CD4-positive, alpha-beta T cell (primary cell): Measurements from ENCODE around the gene PDE7B. TPM values are rescaled to one million over a fixed set of nuclear protein-coding genes. Genes with fewer than 3 reads are reported as not detected.

Experiments
- ATAC-seq: fragments of 200-7000 bp; cut with Tn5 transposase; one replicate; pipeline ENCODE4 v1.10.0; 2022; ENCODE audit warnings: mild to moderate bottlenecking; ENCODE audit not compliant: poor library complexity
- CTCF ChIA-PET: fragments of 350-600 bp; sonication (Branson Sonifier 250); formaldehyde crosslinking; loops from one replicate; lab custom pipeline; 2021; ENCODE audit warnings: antibody characterized with exemption, inconsistent platforms; lab: Charles Lee
- POLR2A ChIA-PET: fragments of 350-600 bp; sonication (Branson Sonifier 250); formaldehyde crosslinking; loops from one replicate; lab custom pipeline; 2021; ENCODE audit warnings: antibody characterized with exemption, inconsistent platforms; lab: Charles Lee
- DNase-seq, 14 experiments: peaks; one replicate each; pipeline ENCODE4 v3.0.0-alpha.2; 2013 to 2020; ENCODE audit warnings: mixed read lengths in 2 of 14
- H3K27ac ChIP-seq, 2 donors: one replicate each; pipeline versions ENCODE4 v1.5.1 to v1.7.0; 2013; ENCODE audit warnings: low read length in 2 of 2, low read depth in 1 of 2, mild to moderate bottlenecking in 1 of 2
- H3K27me3 ChIP-seq, 2 experiments: 1 replicate in 1 of 2; 2 replicates in 1 of 2; pipeline versions ENCODE4 v1.6.1 to v1.7.0; 2013; ENCODE audit warnings: low read length in 2 of 2, control low read depth in 1 of 2, mild to moderate bottlenecking in 1 of 2, moderate library complexity in 1 of 2; ENCODE audit not compliant: insufficient read depth in 2 of 2, control insufficient read depth in 1 of 2
- H3K36me3 ChIP-seq: one replicate; pipeline ENCODE4 v1.6.1; 2013; ENCODE audit warnings: low read length, control low read depth; ENCODE audit not compliant: insufficient read depth
- H3K4me1 ChIP-seq: one replicate; pipeline ENCODE4 v1.6.1; 2013; ENCODE audit warnings: low read length, control low read depth; ENCODE audit not compliant: insufficient read depth
- H3K4me3 ChIP-seq: one replicate; pipeline ENCODE4 v1.5.1; 2013; ENCODE audit warnings: mild to moderate bottlenecking, low read length, moderate library complexity
- H3K9me3 ChIP-seq, 2 experiments: 1 replicate in 1 of 2; 2 replicates in 1 of 2; pipeline versions ENCODE4 v1.6.1 to v1.7.0; 2013; ENCODE audit warnings: low read length in 2 of 2, mild to moderate bottlenecking in 2 of 2, control low read depth in 1 of 2, moderate library complexity in 1 of 2; ENCODE audit not compliant: control insufficient read depth in 1 of 2, insufficient read depth in 1 of 2
- H3K27ac Mint-ChIP-seq: one replicate; pipeline ENCODE4 v1.8.0; 2020; ENCODE audit warnings: mixed read lengths
- H3K27me3 Mint-ChIP-seq: one replicate; pipeline ENCODE4 v1.8.0; 2021; ENCODE audit warnings: mixed read lengths
- H3K36me3 Mint-ChIP-seq: one replicate; pipeline ENCODE4 v1.8.0; 2021; ENCODE audit warnings: low read depth, mixed read lengths
- H3K4me1 Mint-ChIP-seq: one replicate; pipeline ENCODE4 v1.8.0; 2021; ENCODE audit warnings: low read depth, mixed read lengths
- H3K4me3 Mint-ChIP-seq: one replicate; pipeline ENCODE4 v1.8.0; 2020; ENCODE audit warnings: mild to moderate bottlenecking, mixed read lengths
- H3K9me3 Mint-ChIP-seq: one replicate; pipeline ENCODE4 v1.8.0; 2020; ENCODE audit warnings: mixed read lengths
- intact Hi-C, 2 experiments: fragments of 100-400 bp; cut with DNase I in 1 of 2; cut with micrococcal nuclease in 1 of 2; formaldehyde crosslinking; loops; one replicate each; pipeline versions ENCODE4 v1.15.1 to v1.9.0; 2023 to 2025; cut with DNase I, micrococcal nuclease
- total RNA-seq, 174 experiments: library from RNA in 2 of 174; stranded (reverse) in 2 of 174; gene quantifications; one replicate each; pipeline ENCODE4 v1.2.3 and lab custom pipeline; 2021 to 2026
- TF ChIP-seq, protein P1 (sequence below): fragments of 200-600 bp; IDR thresholded peaks from one replicate; pipeline ENCODE4 v1.8.0; 2022; ENCODE audit warnings: antibody characterized with exemption, mild to moderate bottlenecking

PDE7B gene
- total RNA-seq, 2 experiments from 2014 or later, result 0.25 to 0.34 TPM

DNA sequence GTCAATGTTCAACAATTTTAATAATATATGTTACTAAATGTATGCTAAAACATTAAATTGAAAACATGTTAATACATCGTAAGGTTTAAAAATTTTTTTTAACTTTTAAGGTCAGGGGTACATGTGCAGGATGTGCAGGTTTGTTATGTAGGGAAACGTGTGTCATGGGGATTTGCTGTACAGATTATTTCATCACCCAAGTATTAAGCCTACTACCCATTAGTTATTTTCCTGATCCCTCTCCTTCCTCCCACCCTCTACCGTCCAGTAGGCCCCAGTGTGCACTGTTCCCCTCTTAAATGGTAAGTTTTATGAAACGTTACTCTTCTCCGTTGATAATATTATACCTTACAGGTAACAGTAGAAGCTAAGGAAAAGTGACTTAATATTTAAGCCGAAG, 15.8 kb downstream of the PDE7B start:
- Histone ChIP-seq H3K36me3 (no peaks in the 10 kb centered on the region), H3K4me1 (no peaks in the 10 kb centered on the region), H3K27me3 (no peaks in the 10 kb centered on the region), H3K27ac (no peak overlapping the region), H3K9me3 (no peaks in the 10 kb centered on the region), H3K4me3 (no peak overlapping the region)
- Mint-ChIP-seq H3K9me3 (peaks cover 2% of the 10 kb centered on the region), H3K36me3 (no peaks in the 10 kb centered on the region), H3K27ac (no peak overlapping the region), H3K27me3 (no peaks in the 10 kb centered on the region), H3K4me3 (no peak overlapping the region), H3K4me1 (no peaks in the 10 kb centered on the region)
- CTCF ChIA-PET, result interaction anchor here (1.3 kb wide), 1 partner anchor 14 kb away, joined by 3 read pairs; no protein-coding TSS in a partner anchor
- ATAC-seq (no peak), DNase-seq (no peak)
- POLR2A ChIA-PET, result interaction anchor here (0.6 to 1.6 kb wide), 2 partner anchors 8 to 13 kb away, joined by 4 to 9 read pairs; no protein-coding TSS in a partner anchor
- TF ChIP-seq, protein P1, sequence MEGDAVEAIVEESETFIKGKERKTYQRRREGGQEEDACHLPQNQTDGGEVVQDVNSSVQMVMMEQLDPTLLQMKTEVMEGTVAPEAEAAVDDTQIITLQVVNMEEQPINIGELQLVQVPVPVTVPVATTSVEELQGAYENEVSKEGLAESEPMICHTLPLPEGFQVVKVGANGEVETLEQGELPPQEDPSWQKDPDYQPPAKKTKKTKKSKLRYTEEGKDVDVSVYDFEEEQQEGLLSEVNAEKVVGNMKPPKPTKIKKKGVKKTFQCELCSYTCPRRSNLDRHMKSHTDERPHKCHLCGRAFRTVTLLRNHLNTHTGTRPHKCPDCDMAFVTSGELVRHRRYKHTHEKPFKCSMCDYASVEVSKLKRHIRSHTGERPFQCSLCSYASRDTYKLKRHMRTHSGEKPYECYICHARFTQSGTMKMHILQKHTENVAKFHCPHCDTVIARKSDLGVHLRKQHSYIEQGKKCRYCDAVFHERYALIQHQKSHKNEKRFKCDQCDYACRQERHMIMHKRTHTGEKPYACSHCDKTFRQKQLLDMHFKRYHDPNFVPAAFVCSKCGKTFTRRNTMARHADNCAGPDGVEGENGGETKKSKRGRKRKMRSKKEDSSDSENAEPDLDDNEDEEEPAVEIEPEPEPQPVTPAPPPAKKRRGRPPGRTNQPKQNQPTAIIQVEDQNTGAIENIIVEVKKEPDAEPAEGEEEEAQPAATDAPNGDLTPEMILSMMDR, result no peak
- intact Hi-C loops, result no loop called here

DNA sequence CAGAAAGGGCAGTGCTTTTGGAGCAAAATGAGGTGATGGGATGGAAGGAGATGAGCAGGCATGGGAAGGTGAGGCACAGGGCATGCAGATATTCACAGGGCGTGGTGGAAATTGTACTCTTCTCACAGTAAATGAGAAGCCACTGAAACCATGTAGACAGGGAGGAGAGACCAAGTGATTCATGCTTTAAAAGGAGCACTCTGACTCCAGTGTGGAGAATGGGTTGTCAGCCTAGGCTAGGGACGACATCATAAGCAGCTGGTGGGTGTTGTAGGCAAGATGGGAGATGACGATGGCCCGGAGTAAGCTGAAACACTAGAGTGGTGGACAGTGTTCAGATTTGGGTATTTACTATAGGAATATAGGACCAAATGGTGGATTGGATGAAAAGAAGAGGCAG, 18.4 kb downstream of the PDE7B start:
- H3K4me1 ChIP-seq, result no peaks in the 10 kb centered on the region
- ChIA-PET CTCF (no interaction called here), POLR2A (interaction anchor here (1.4 kb wide), 1 partner anchor 13 kb away, joined by 3 read pairs; no protein-coding TSS in a partner anchor)
- H3K27me3 ChIP-seq, result no peaks in the 10 kb centered on the region
- H3K27ac ChIP-seq, result no peak overlapping the region
- Mint-ChIP-seq H3K4me1 (peaks cover 11% of the 10 kb centered on the region), H3K9me3 (peaks cover 2% of the 10 kb centered on the region), H3K27me3 (no peaks in the 10 kb centered on the region), H3K27ac (peak overlapping the region; percentile 1), H3K36me3 (no peaks in the 10 kb centered on the region), H3K4me3 (no peak overlapping the region)
- no peak for ATAC-seq
- intact Hi-C loops, result no loop called here
- TF ChIP-seq, protein P1, result no peak
- DNase-seq, result no peak
- H3K36me3 ChIP-seq, result no peaks in the 10 kb centered on the region
- H3K9me3 ChIP-seq, result no peaks in the 10 kb centered on the region
- H3K4me3 ChIP-seq, result no peak overlapping the region

DNA sequence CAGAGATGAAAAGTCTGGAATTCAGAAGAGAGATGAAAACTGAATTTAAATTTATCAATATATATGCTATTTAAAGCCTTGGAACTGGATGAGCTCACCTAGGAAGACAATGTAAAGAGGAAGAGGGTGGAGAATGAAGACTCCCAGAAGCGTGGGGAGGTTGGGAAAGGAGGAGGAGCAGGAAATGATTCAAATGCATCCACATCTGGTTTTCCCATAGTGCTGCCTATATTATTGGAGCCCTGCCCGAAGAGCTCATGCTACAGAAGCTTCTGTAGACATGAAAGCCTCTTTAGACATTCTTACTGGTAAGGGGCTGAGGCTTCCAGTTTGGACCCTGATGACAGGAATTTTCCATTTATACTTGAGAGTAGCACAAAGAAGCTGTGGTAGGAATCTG, 19.2 kb downstream of the PDE7B start:
- H3K4me1 Mint-ChIP-seq, result peaks cover 13% of the 10 kb centered on the region
- no peaks in the 10 kb centered on the region for H3K9me3 Mint-ChIP-seq
- H3K27ac Mint-ChIP-seq, result no peak overlapping the region
- intact Hi-C loops, result no loop called here
- no peaks in the 10 kb centered on the region for H3K36me3 Mint-ChIP-seq
- ATAC-seq, result no peak
- Histone ChIP-seq H3K4me3 (no peak overlapping the region), H3K36me3 (no peaks in the 10 kb centered on the region), H3K9me3 (no peaks in the 10 kb centered on the region), H3K27me3 (no peaks in the 10 kb centered on the region), H3K27ac (no peak overlapping the region), H3K4me1 (no peaks in the 10 kb centered on the region)
- no peak for DNase-seq
- no peak overlapping the region for H3K4me3 Mint-ChIP-seq
- H3K27me3 Mint-ChIP-seq, result no peaks in the 10 kb centered on the region
- ChIA-PET CTCF (interaction anchor here (1.0 kb wide), 1 partner anchor 39 kb away, joined by 3 read pairs; no protein-coding TSS in a partner anchor), POLR2A (interaction anchor here (1.4 to 2.2 kb wide), 3 partner anchors 12 to 419 kb away, joined by 3 to 7 read pairs (median 4); partner anchors contain the start of genes BCLAF1 and PDE7B)
- TF ChIP-seq, protein P1, result no peak
